ENCODE measurements around the gene SOX11. TPM values are rescaled to one million over a fixed set of nuclear protein-coding genes. Genes with fewer than 3 reads are reported as not detected.
A peak's percentile ranks its signal among the peaks of the same experiment; 100 is the strongest.

Gene SOX11
- total and polyA plus RNA-seq, 2 of the 8 experiments (the other 6 are each of a cell fraction or from before 2014, with no cell fraction given) = 9.0 to 55.6 TPM

- TF ChIP-seq TBP (IDR thresholded peaks at IDR 0.05; ENCODE audit: low read depth, low read length) (peak; percentile 33; the same call in 1 of the 2 replicates), CREB1 (IDR thresholded peaks at IDR 0.05) (no peak), BACH1 (IDR thresholded peaks at IDR 0.05; ENCODE audit: low read length) (no peak), JUND (IDR thresholded peaks at IDR 0.05; ENCODE audit: low read length) (no peak), JUN (IDR thresholded peaks at IDR 0.05; ENCODE audit: low read depth, low read length) (no peak), SUZ12 (IDR thresholded peaks at IDR 0.05; ENCODE audit: low read length) (no peak), SP1 (IDR thresholded peaks at IDR 0.05; ENCODE audit: low read depth, low read length) (no peak), NANOG (IDR thresholded peaks at IDR 0.05; ENCODE audit: insufficient read depth, low read depth, low read length, poor library complexity, severe bottlenecking) (no peak), ASH2L (IDR thresholded peaks at IDR 0.05; ENCODE audit: low read length) (no peak), CBX8 (IDR thresholded peaks at IDR 0.05; ENCODE audit: borderline replicate concordance, low read depth, low read length) (no peak), GTF2F1 (IDR thresholded peaks at IDR 0.05; ENCODE audit: borderline replicate concordance, low read depth, low read length) (no peak), SP2 (IDR thresholded peaks at IDR 0.05; ENCODE audit: low read length) (no peak), YY1 (IDR thresholded peaks at IDR 0.05; ENCODE audit: low read depth, low read length) (no peak), HDAC6 (IDR thresholded peaks at IDR 0.05; ENCODE audit: low read depth, low read length) (no peak), ATF2 (IDR thresholded peaks at IDR 0.05; ENCODE audit: low read length) (no peak), TAF1 (IDR thresholded peaks at IDR 0.05; ENCODE audit: low read depth, low read length) (peak; percentile 74), GABPA (IDR thresholded peaks at IDR 0.05; ENCODE audit: borderline replicate concordance, insufficient read depth, low read length) (no peak), SRF (IDR thresholded peaks at IDR 0.05; ENCODE audit: low read depth, low read length) (no peak), POLR2A (IDR thresholded peaks at IDR 0.05; ENCODE audit: control extremely low read depth in 1 of 2, low read depth in 2 of 2, low read length in 2 of 2) (peak; percentile 36 to 40), RBBP5 (IDR thresholded peaks at IDR 0.05; ENCODE audit: borderline replicate concordance, low read depth, low read length) (peak; percentile 72), CBX5 (IDR thresholded peaks at IDR 0.05; ENCODE audit: low read depth, low read length) (no peak), TCF12 (IDR thresholded peaks at IDR 0.05; ENCODE audit: low read depth, low read length) (no peak), CHD1 (IDR thresholded peaks at IDR 0.05; ENCODE audit: low read depth, low read length) (no peak), CTBP2 (IDR thresholded peaks at IDR 0.05; ENCODE audit: borderline replicate concordance, insufficient read depth, insufficient read length, low read length) (no peak)
These were observed 781 bp upstream of the SOX11 start (continued) for GRCh38 chr2:5691221-5691984.
